H9 (cell line): Measurements from ENCODE around the gene NDUFB3. TPM values are rescaled to one million over a fixed set of nuclear protein-coding genes. Genes with fewer than 3 reads are reported as not detected.
A peak's percentile ranks its signal among the peaks of the same experiment; 100 is the strongest.

ENCODE experiments used
- DNase-seq: peaks from one replicate; pipeline ENCODE4 v3.0.0-alpha.2; 2017
- H2AFZ ChIP-seq: one replicate; pipeline ENCODE4 v1.6.1; 2013; ENCODE audit warnings: mild to moderate bottlenecking, low read length, control low read depth, moderate library complexity
- H2AK5ac ChIP-seq: 2 replicates; pipeline ENCODE4 v1.6.1; 2013; ENCODE audit warnings: low read length, control low read depth, mixed read lengths; ENCODE audit not compliant: insufficient read length
- H2BK120ac ChIP-seq: one replicate; pipeline ENCODE4 v1.6.1; 2013; ENCODE audit warnings: low read depth, mild to moderate bottlenecking, low read length, control low read depth, inconsistent platforms; ENCODE audit not compliant: poor library complexity, severe bottlenecking
- H2BK12ac ChIP-seq: 2 replicates; pipeline ENCODE4 v1.6.1; 2013; ENCODE audit warnings: low read length, control low read depth, mixed read lengths, low read depth; ENCODE audit not compliant: insufficient read length
- H2BK15ac ChIP-seq: 2 replicates; pipeline ENCODE4 v1.6.1; 2013; ENCODE audit warnings: low read depth, low read length, control low read depth
- H2BK20ac ChIP-seq: one replicate; pipeline ENCODE4 v1.6.1; 2013; ENCODE audit warnings: low read depth, mild to moderate bottlenecking, low read length, control low read depth, inconsistent platforms; ENCODE audit not compliant: poor library complexity, severe bottlenecking
- H2BK5ac ChIP-seq: 2 replicates; pipeline ENCODE4 v1.6.1; 2013; ENCODE audit warnings: low read length, control low read depth, mixed read lengths; ENCODE audit not compliant: insufficient read length
- H3K14ac ChIP-seq: 2 replicates; pipeline ENCODE4 v1.6.1; 2013; ENCODE audit warnings: low read length, control low read depth; ENCODE audit not compliant: insufficient read depth
- H3K18ac ChIP-seq: 2 replicates; pipeline ENCODE4 v1.6.1; 2013; ENCODE audit warnings: low read depth, mild to moderate bottlenecking, mixed read lengths, low read length, control low read depth; ENCODE audit not compliant: insufficient read length
- H3K23ac ChIP-seq: 2 replicates; pipeline ENCODE4 v1.6.1; 2013; ENCODE audit warnings: low read length, control low read depth, mixed read lengths, low read depth; ENCODE audit not compliant: insufficient read length
- H3K23me2 ChIP-seq: 2 replicates; pipeline ENCODE4 v1.6.1; 2013; ENCODE audit warnings: low read depth, mild to moderate bottlenecking, mixed read lengths, low read length, control low read depth; ENCODE audit not compliant: insufficient read length, poor library complexity, severe bottlenecking
- H3K27ac ChIP-seq: 2 replicates; pipeline ENCODE4 v1.5.1; 2013; ENCODE audit warnings: low read length, control low read depth, mixed read lengths, low read depth; ENCODE audit not compliant: insufficient read length
- H3K27me3 ChIP-seq: 2 replicates; pipeline ENCODE4 v1.6.1; 2013; ENCODE audit warnings: low read length, control low read depth, inconsistent platforms; ENCODE audit not compliant: insufficient read depth
- H3K4ac ChIP-seq: 2 replicates; pipeline ENCODE4 v1.6.1; 2013; ENCODE audit warnings: low read depth, mild to moderate bottlenecking, control low read depth, inconsistent platforms, low read length, moderate library complexity
- H3K4me1 ChIP-seq: 2 replicates; pipeline ENCODE4 v1.6.1; 2013; ENCODE audit warnings: low read length, control low read depth, inconsistent platforms; ENCODE audit not compliant: insufficient read depth
- H3K4me2 ChIP-seq: 2 replicates; pipeline ENCODE4 v1.6.1; 2013; ENCODE audit warnings: low read length, control low read depth, mixed read lengths; ENCODE audit not compliant: insufficient read length, insufficient read depth
- H3K56ac ChIP-seq: 2 replicates; pipeline ENCODE4 v1.6.1; 2013; ENCODE audit warnings: low read depth, mild to moderate bottlenecking, mixed read lengths, low read length, control low read depth; ENCODE audit not compliant: insufficient read length
- H3K79me1 ChIP-seq: 2 replicates; pipeline ENCODE4 v1.6.1; 2013; ENCODE audit warnings: low read depth, mild to moderate bottlenecking, moderate library complexity, low read length, control low read depth, inconsistent platforms; ENCODE audit not compliant: insufficient read depth, poor library complexity, severe bottlenecking
- H3K79me2 ChIP-seq: 2 replicates; pipeline ENCODE4 v1.6.1; 2013; ENCODE audit warnings: low read length, control low read depth, inconsistent platforms; ENCODE audit not compliant: insufficient read depth
- H3K9ac ChIP-seq: 2 replicates; pipeline ENCODE4 v1.6.1; 2013; ENCODE audit warnings: low read length, control low read depth, mixed read lengths; ENCODE audit not compliant: insufficient read length; ENCODE audit errors: extremely low read depth
- H3K9me3 ChIP-seq: one replicate; pipeline ENCODE4 v1.6.1; 2013; ENCODE audit warnings: low read depth, low read length, inconsistent platforms; ENCODE audit not compliant: control insufficient read depth
- H3T11ph ChIP-seq: one replicate; pipeline ENCODE4 v1.6.1; 2013; ENCODE audit warnings: mild to moderate bottlenecking, low read length, control low read depth, inconsistent platforms
- H4K20me1 ChIP-seq: one replicate; pipeline ENCODE4 v1.6.1; 2013; ENCODE audit not compliant: control insufficient read depth, insufficient read length, insufficient read depth
- H4K5ac ChIP-seq: 2 replicates; pipeline ENCODE4 v1.6.1; 2013; ENCODE audit warnings: low read depth, mild to moderate bottlenecking, mixed read lengths, low read length, control low read depth; ENCODE audit not compliant: insufficient read length
- H4K8ac ChIP-seq: replicated peaks from 2 replicates; pipeline ENCODE4 v1.6.1; 2013; ENCODE audit warnings: low read length, control low read depth, mixed read lengths, low read depth; ENCODE audit not compliant: insufficient read length
- H4K91ac ChIP-seq: 2 replicates; pipeline ENCODE4 v1.6.1; 2013; ENCODE audit warnings: low read depth, mild to moderate bottlenecking, moderate library complexity, mixed read lengths, low read length, control low read depth; ENCODE audit not compliant: insufficient read length
- H3K27ac Mint-ChIP-seq, 3 experiments: 2 replicates in 2 of 3; 3 replicates in 1 of 3; pipeline ENCODE4 v1.8.0; 2020 to 2021; ENCODE audit warnings: mixed read lengths in 3 of 3, mild to moderate bottlenecking in 1 of 3, moderate library complexity in 1 of 3
- H3K27me3 Mint-ChIP-seq: 2 replicates; pipeline ENCODE4 v1.8.0; 2021; ENCODE audit warnings: low read depth, mild to moderate bottlenecking, moderate library complexity, mixed read lengths
- H3K36me3 Mint-ChIP-seq, 3 experiments: 2 replicates in 2 of 3; 3 replicates in 1 of 3; pipeline ENCODE4 v1.8.0; 2020 to 2021; ENCODE audit warnings: low read depth in 3 of 3, mixed read lengths in 3 of 3; ENCODE audit not compliant: insufficient read depth in 1 of 3
- H3K4me1 Mint-ChIP-seq, 2 experiments: 2 replicates each; pipeline ENCODE4 v1.8.0; 2020; ENCODE audit warnings: mixed read lengths in 2 of 2
- H3K4me3 Mint-ChIP-seq, 2 experiments: 2 replicates in 1 of 2; 3 replicates in 1 of 2; pipeline ENCODE4 v1.8.0; 2020 to 2021; ENCODE audit warnings: mild to moderate bottlenecking in 2 of 2, mixed read lengths in 2 of 2, moderate library complexity in 1 of 2
- H3K9me3 Mint-ChIP-seq, 2 experiments: 2 replicates in 1 of 2; 3 replicates in 1 of 2; pipeline ENCODE4 v1.8.0; 2020; ENCODE audit warnings: mild to moderate bottlenecking in 2 of 2, mixed read lengths in 2 of 2, moderate library complexity in 1 of 2
- WGBS: extraction: QIAGEN DNeasy Blood & Tissue Kit; methylation state at CpG from one replicate; pipeline ENCODE4 v1.1.7; 2013; ENCODE audit warnings: missing lambda C conversion rate, low lambda C conversion rate, mixed read lengths; ENCODE audit not compliant: insufficient read length; ENCODE audit errors: extremely low coverage; 5-methylcytosine and 5-hydroxymethylcytosine counted together
- total RNA-seq: library from RNA; stranded (reverse); gene quantifications from 2 replicates; pipeline ENCODE4 v1.2.1, GENCODE V29; 2021
- TF ChIP-seq, protein P1 (sequence below): fragments of 200-600 bp; sonication (generic); conservative IDR thresholded peaks from 3 replicates; pipeline ENCODE4 v1.8.0; 2021; ENCODE audit warnings: antibody characterized with exemption, mild to moderate bottlenecking

NDUFB3 gene
- total RNA-seq, 1 experiment from 2014 or later, result 59.6 TPM

- Mint-ChIP-seq H3K27me3 (no peaks in the 10 kb centered on the region), H3K4me3 (peak within 1 kb of the TSS; percentile 73 to 74), H3K9me3 (no peaks in the 10 kb centered on the region), H3K27ac (peak within 1 kb of the TSS in 2 of 3 experiments; percentile 61 to 91; a peak in 3 of 7 replicates), H3K4me1 (peaks cover 15 to 29% of the 10 kb centered on the region in 2 experiments), H3K36me3 (peaks cover 0 to 4% (median 0%) of the 10 kb centered on the region in 3 experiments; a peak in 1 of 7 replicates)
- Histone ChIP-seq H2AK5ac (no peak within 1 kb of the TSS), H4K8ac (no peak within 1 kb of the TSS), H4K91ac (no peak within 1 kb of the TSS), H3K4ac (no peak within 1 kb of the TSS), H3K18ac (peak within 1 kb of the TSS; percentile 29), H3K9me3 (no peaks in the 10 kb centered on the region), H2BK120ac (no peak within 1 kb of the TSS), H2BK5ac (no peak within 1 kb of the TSS), H3K56ac (no peak within 1 kb of the TSS), H3K14ac (peak within 1 kb of the TSS; percentile 22; the same call in 1 of the 2 replicates), H3T11ph (no peak within 1 kb of the TSS), H3K79me1 (no peaks in the 10 kb centered on the region), H3K23ac (no peak within 1 kb of the TSS), H3K79me2 (no peaks in the 10 kb centered on the region), H2AFZ (no peak within 1 kb of the TSS), H2BK20ac (no peak within 1 kb of the TSS), H2BK15ac (no peak within 1 kb of the TSS), H3K23me2 (peaks cover 14% of the 10 kb centered on the region), H3K4me1 (no peaks in the 10 kb centered on the region), H3K27ac (no peak within 1 kb of the TSS), H3K27me3 (no peaks in the 10 kb centered on the region), H3K4me2 (peak within 1 kb of the TSS; percentile 34), H3K9ac (peak within 1 kb of the TSS; percentile 27), H4K20me1 (no peaks in the 10 kb centered on the region), H2BK12ac (no peak within 1 kb of the TSS), H4K5ac (no peak within 1 kb of the TSS)
- peak; percentile 55 for DNase-seq
- TF ChIP-seq, protein P1, sequence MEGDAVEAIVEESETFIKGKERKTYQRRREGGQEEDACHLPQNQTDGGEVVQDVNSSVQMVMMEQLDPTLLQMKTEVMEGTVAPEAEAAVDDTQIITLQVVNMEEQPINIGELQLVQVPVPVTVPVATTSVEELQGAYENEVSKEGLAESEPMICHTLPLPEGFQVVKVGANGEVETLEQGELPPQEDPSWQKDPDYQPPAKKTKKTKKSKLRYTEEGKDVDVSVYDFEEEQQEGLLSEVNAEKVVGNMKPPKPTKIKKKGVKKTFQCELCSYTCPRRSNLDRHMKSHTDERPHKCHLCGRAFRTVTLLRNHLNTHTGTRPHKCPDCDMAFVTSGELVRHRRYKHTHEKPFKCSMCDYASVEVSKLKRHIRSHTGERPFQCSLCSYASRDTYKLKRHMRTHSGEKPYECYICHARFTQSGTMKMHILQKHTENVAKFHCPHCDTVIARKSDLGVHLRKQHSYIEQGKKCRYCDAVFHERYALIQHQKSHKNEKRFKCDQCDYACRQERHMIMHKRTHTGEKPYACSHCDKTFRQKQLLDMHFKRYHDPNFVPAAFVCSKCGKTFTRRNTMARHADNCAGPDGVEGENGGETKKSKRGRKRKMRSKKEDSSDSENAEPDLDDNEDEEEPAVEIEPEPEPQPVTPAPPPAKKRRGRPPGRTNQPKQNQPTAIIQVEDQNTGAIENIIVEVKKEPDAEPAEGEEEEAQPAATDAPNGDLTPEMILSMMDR, result no peak
- no CpG with 5 or more reads among the region's 75 CpGs for WGBS
Observed at GRCh38 chr2:201116115-201116958, 44.5 kb downstream of the NDUFB3 start, which contains the start of gene CFLAR. Gene CFLAR (plus strand): TSS chr2:201116164. CDS start chr2:201129866, 13,702 bp downstream.
